Activated CD8-positive, alpha-beta memory T cell treated with anti-CD3 and anti-CD28 coated beads, Interleukin-2, amount 50 U/mL, for 24 hours (primary cell): ENCODE results near the gene POMGNT1.

Experiments used
- DNase-seq: peaks from one replicate; pipeline ENCODE4 v3.0.0-alpha.2; 2020; ENCODE audit errors: extremely low read depth

POMGNT1 gene

GRCh38 chr1:46210561-46210960 lies 12.3 kb upstream of the POMGNT1 start:
- DNase-seq = no peak

- no peak for DNase-seq
Measured at GRCh38 chr1:46206399-46206798, 8.2 kb upstream of the POMGNT1 start.

GRCh38 chr1:46205791-46206190 lies 7.6 kb upstream of the POMGNT1 start:
- DNase-seq = no peak

GRCh38 chr1:46205141-46205540 lies 6.9 kb upstream of the POMGNT1 start:
- no peak for DNase-seq

- DNase-seq = no peak
Measured at GRCh38 chr1:46204406-46204742, 6.1 kb upstream of the POMGNT1 start.

GRCh38 chr1:46203738-46204405 lies 5.6 kb upstream of the POMGNT1 start:
- no peak for DNase-seq

GRCh38 chr1:46199233-46199749 lies 1.1 kb upstream of the POMGNT1 start:
- DNase-seq = no peak

GRCh38 chr1:46197560-46197963 lies 672 bp downstream of the POMGNT1 start:
- DNase-seq = no peak

GRCh38 chr1:46196609-46197008 lies 1.6 kb downstream of the POMGNT1 start:
- no peak for DNase-seq

- DNase-seq = no peak
Measured at GRCh38 chr1:46194641-46195193, 3.5 kb downstream of the POMGNT1 start.

- no peak for DNase-seq
Measured at GRCh38 chr1:46193984-46194570, 4.2 kb downstream of the POMGNT1 start.

- DNase-seq = no peak
Measured at GRCh38 chr1:46193285-46193684, 4.9 kb downstream of the POMGNT1 start.

- no peak for DNase-seq
Measured at GRCh38 chr1:46192171-46192570, 6.1 kb downstream of the POMGNT1 start.

GRCh38 chr1:46191033-46191701 lies 7.1 kb downstream of the POMGNT1 start:
- DNase-seq = no peak

- no peak for DNase-seq
Measured at GRCh38 chr1:46190539-46190938, 7.7 kb downstream of the POMGNT1 start.

GRCh38 chr1:46188295-46189030 lies 9.8 kb downstream of the POMGNT1 start:
- no peak for DNase-seq

- no peak for DNase-seq
Measured at GRCh38 chr1:46187106-46187869, 10.9 kb downstream of the POMGNT1 start.

GRCh38 chr1:46186076-46186475 lies 12.2 kb downstream of the POMGNT1 start:
- no peak for DNase-seq

- no peak for DNase-seq
Measured at GRCh38 chr1:46184920-46185658, 13.1 kb downstream of the POMGNT1 start.

- no peak for DNase-seq
Measured at GRCh38 chr1:46183926-46184557, 14.2 kb downstream of the POMGNT1 start.
